ENCODE data around the gene GLI1. TPM values are rescaled to one million over a fixed set of nuclear protein-coding genes. Genes with fewer than 3 reads are reported as not detected.

GLI1 gene
- total RNA-seq, 1 experiment from 2014 or later: 0.54 TPM

GRCh38 chr12:57462912-57463253, 3.3 kb downstream of the GLI1 start:
- DNase-seq: no peak
- peaks cover 28% of the 10 kb centered on the region for H3K4me1 Mint-ChIP-seq (ENCODE audit: low read depth, unreplicated experiment)
- H3K4me3 Mint-ChIP-seq (ENCODE audit: low read depth, unreplicated experiment): peak overlapping the region; percentile 74
- H3K36me3 Mint-ChIP-seq (ENCODE audit: insufficient read depth, unreplicated experiment): peaks cover 26% of the 10 kb centered on the region
- peak overlapping the region; percentile 13 for H3K27ac Mint-ChIP-seq (ENCODE audit: unreplicated experiment)
- no peaks in the 10 kb centered on the region for H3K9me3 Mint-ChIP-seq (ENCODE audit: low read depth, unreplicated experiment)
- intact Hi-C loops (cut with micrococcal nuclease; ENCODE audit: unreplicated experiment): no loop called here
- CTCF ChIA-PET: no interaction called here
- peaks cover 83% of the 10 kb centered on the region for H3K27me3 Mint-ChIP-seq (ENCODE audit: unreplicated experiment)
- no TSS peak for BruUV-seq (replicated peaks)
- no peak for TF ChIP-seq CTCF (IDR thresholded peaks at IDR 0.05; ENCODE audit: unreplicated experiment)

- Mint-ChIP-seq H3K9me3 (ENCODE audit: low read depth, unreplicated experiment) (no peaks in the 10 kb centered on the region), H3K36me3 (ENCODE audit: insufficient read depth, unreplicated experiment) (peaks cover 15% of the 10 kb centered on the region), H3K4me1 (ENCODE audit: low read depth, unreplicated experiment) (peaks cover 12% of the 10 kb centered on the region), H3K4me3 (ENCODE audit: low read depth, unreplicated experiment) (no peak overlapping the region), H3K27ac (ENCODE audit: unreplicated experiment) (no peak overlapping the region), H3K27me3 (ENCODE audit: unreplicated experiment) (peaks cover 100% of the 10 kb centered on the region)
- no TSS peak for BruUV-seq (replicated peaks)
- CTCF ChIA-PET: interaction anchor here (0.7 kb wide), 1 partner anchor 19 kb away, joined by 5 read pairs; no protein-coding TSS in a partner anchor
- no peak for DNase-seq
- intact Hi-C loops (cut with micrococcal nuclease; ENCODE audit: unreplicated experiment): no loop called here
- TF ChIP-seq CTCF (IDR thresholded peaks at IDR 0.05; ENCODE audit: unreplicated experiment): no peak
Measured at GRCh38 chr12:57464569-57464968, 5.0 kb downstream of the GLI1 start.

- Mint-ChIP-seq H3K4me1 (ENCODE audit: low read depth, unreplicated experiment) (peaks cover 10% of the 10 kb centered on the region), H3K4me3 (ENCODE audit: low read depth, unreplicated experiment) (no peak overlapping the region), H3K27me3 (ENCODE audit: unreplicated experiment) (peaks cover 100% of the 10 kb centered on the region), H3K27ac (ENCODE audit: unreplicated experiment) (no peak overlapping the region), H3K36me3 (ENCODE audit: insufficient read depth, unreplicated experiment) (peaks cover 10% of the 10 kb centered on the region), H3K9me3 (ENCODE audit: low read depth, unreplicated experiment) (no peaks in the 10 kb centered on the region)
- intact Hi-C loops (cut with micrococcal nuclease; ENCODE audit: unreplicated experiment): no loop called here
- no peak for TF ChIP-seq CTCF (IDR thresholded peaks at IDR 0.05; ENCODE audit: unreplicated experiment)
- DNase-seq: no peak
- CTCF ChIA-PET: interaction anchor here (0.7 to 0.8 kb wide), 2 partner anchors 10 to 19 kb away, joined by 3 to 5 read pairs; partner anchors contain the start of gene INHBE
- BruUV-seq (replicated peaks): no TSS peak
Measured at GRCh38 chr12:57465030-57465746, 5.6 kb downstream of the GLI1 start.

GRCh38 chr12:57465747-57466505, 6.3 kb downstream of the GLI1 start:
- Mint-ChIP-seq H3K4me3 (ENCODE audit: low read depth, unreplicated experiment) (no peak overlapping the region), H3K4me1 (ENCODE audit: low read depth, unreplicated experiment) (peaks cover 10% of the 10 kb centered on the region), H3K27ac (ENCODE audit: unreplicated experiment) (no peak overlapping the region), H3K9me3 (ENCODE audit: low read depth, unreplicated experiment) (no peaks in the 10 kb centered on the region), H3K36me3 (ENCODE audit: insufficient read depth, unreplicated experiment) (peaks cover 6% of the 10 kb centered on the region), H3K27me3 (ENCODE audit: unreplicated experiment) (peaks cover 100% of the 10 kb centered on the region)
- no peak for TF ChIP-seq CTCF (IDR thresholded peaks at IDR 0.05; ENCODE audit: unreplicated experiment)
- intact Hi-C loops (cut with micrococcal nuclease; ENCODE audit: unreplicated experiment): no loop called here
- CTCF ChIA-PET: interaction anchor here (0.8 kb wide), 1 partner anchor 11 kb away, joined by 3 read pairs; the partner anchor contains the start of gene INHBE
- DNase-seq: no peak
- no TSS peak for BruUV-seq (replicated peaks)

Measured in Calu3 (cell line).